Measurements from ENCODE around the gene GNB1.

DNA sequence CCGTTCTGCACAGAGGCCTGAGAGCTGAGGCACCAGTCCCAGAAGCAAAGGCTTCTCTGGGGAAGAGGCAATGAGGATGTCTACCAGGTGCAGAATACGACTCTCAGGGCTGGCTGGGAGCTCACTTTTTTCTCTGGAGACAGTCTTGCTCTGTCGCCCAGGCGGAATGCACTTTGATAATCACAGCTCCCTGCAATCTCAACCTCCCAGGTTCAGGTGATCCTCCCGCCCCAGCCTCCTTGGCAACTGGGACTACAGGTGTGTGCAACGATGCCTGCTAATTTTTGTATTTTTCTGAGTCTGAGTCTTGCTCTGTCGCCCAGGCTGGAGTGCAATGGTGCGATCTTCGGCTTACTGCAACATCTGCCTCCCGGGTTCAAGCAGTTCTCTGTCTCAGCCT lies 130.2 kb downstream of the GNB1 start:
- TF ChIP-seq, protein P1, sequence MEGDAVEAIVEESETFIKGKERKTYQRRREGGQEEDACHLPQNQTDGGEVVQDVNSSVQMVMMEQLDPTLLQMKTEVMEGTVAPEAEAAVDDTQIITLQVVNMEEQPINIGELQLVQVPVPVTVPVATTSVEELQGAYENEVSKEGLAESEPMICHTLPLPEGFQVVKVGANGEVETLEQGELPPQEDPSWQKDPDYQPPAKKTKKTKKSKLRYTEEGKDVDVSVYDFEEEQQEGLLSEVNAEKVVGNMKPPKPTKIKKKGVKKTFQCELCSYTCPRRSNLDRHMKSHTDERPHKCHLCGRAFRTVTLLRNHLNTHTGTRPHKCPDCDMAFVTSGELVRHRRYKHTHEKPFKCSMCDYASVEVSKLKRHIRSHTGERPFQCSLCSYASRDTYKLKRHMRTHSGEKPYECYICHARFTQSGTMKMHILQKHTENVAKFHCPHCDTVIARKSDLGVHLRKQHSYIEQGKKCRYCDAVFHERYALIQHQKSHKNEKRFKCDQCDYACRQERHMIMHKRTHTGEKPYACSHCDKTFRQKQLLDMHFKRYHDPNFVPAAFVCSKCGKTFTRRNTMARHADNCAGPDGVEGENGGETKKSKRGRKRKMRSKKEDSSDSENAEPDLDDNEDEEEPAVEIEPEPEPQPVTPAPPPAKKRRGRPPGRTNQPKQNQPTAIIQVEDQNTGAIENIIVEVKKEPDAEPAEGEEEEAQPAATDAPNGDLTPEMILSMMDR (IDR thresholded peaks at IDR 0.05) = no peak
- TF ChIP-seq POLR2A (IDR thresholded peaks at IDR 0.05) = no peak
